Activated B cell treated with CpG ODN at 0.5 μM for 24 hours (primary cell): ENCODE results near the gene CC2D1A. TPM values are rescaled to one million over a fixed set of nuclear protein-coding genes. Genes with fewer than 3 reads are reported as not detected.

Experiments
- ATAC-seq: fragments of 200-7000 bp; cut with Tn5 transposase; one replicate; pipeline ENCODE4 v1.10.0; 2021; ENCODE audit warnings: low read depth, mild to moderate bottlenecking, moderate library complexity
- CTCF ChIA-PET: fragments of 350-600 bp; sonication (Branson Sonifier 250); formaldehyde crosslinking; loops from one replicate; lab custom pipeline; 2021; ENCODE audit warnings: antibody characterized with exemption; lab: Charles Lee
- POLR2A ChIA-PET: fragments of 350-600 bp; sonication (Branson Sonifier 250); formaldehyde crosslinking; loops from one replicate; lab custom pipeline; 2021; ENCODE audit warnings: antibody characterized with exemption; lab: Charles Lee
- DNase-seq: peaks from one replicate; pipeline ENCODE4 v3.0.0; 2022
- H3K27ac Mint-ChIP-seq: one replicate; pipeline ENCODE4 v1.8.0; 2020; ENCODE audit warnings: mixed read lengths
- H3K27me3 Mint-ChIP-seq: one replicate; pipeline ENCODE4 v1.8.0; 2021; ENCODE audit warnings: mixed read lengths
- H3K36me3 Mint-ChIP-seq: one replicate; pipeline ENCODE4 v1.8.0; 2021; ENCODE audit warnings: low read depth, mixed read lengths
- H3K4me1 Mint-ChIP-seq: one replicate; pipeline ENCODE4 v1.8.0; 2021; ENCODE audit warnings: mixed read lengths
- H3K4me3 Mint-ChIP-seq: one replicate; pipeline ENCODE4 v1.8.0; 2020; ENCODE audit warnings: mild to moderate bottlenecking, mixed read lengths
- H3K9me3 Mint-ChIP-seq: one replicate; pipeline ENCODE4 v1.8.0; 2020; ENCODE audit warnings: mixed read lengths
- CTCF ChIP-seq: fragments of 200-600 bp; IDR thresholded peaks from one replicate; pipeline ENCODE4 v1.8.0; 2022; ENCODE audit warnings: antibody characterized with exemption, mild to moderate bottlenecking
- intact Hi-C: fragments of 100-400 bp; cut with micrococcal nuclease; formaldehyde crosslinking; loops from one replicate; pipeline ENCODE4 v1.15.1; 2024
- total RNA-seq: library from RNA; stranded (reverse); gene quantifications from 2 replicates; pipeline ENCODE4 v1.2.3, GENCODE V29; 2022

CC2D1A gene
- 32.4 and 35.6 TPM in 2 replicates for total RNA-seq

- DNase-seq (peak; percentile 93), ATAC-seq (peak; percentile 99)
- no peak for TF ChIP-seq CTCF
- POLR2A ChIA-PET, result interaction anchor here (0.6 to 2.3 kb wide), 4 partner anchors 80 to 141 kb away, joined by 4 to 11 read pairs (median 6); partner anchors contain the start of genes IL27RA and MRI1
- peaks cover 11% of the 10 kb centered on the region for H3K4me1 Mint-ChIP-seq
- peaks cover 7% of the 10 kb centered on the region for H3K36me3 Mint-ChIP-seq
- H3K4me3 Mint-ChIP-seq, result peak within 1 kb of the TSS; percentile 87
- no peaks in the 10 kb centered on the region for H3K9me3 Mint-ChIP-seq
- CTCF ChIA-PET, result interaction anchor here (0.7 to 1.1 kb wide), 5 partner anchors 113 to 231 kb away, joined by 3 to 4 read pairs (median 3); partner anchors contain the start of gene MISP3
- no peaks in the 10 kb centered on the region for H3K27me3 Mint-ChIP-seq
- intact Hi-C loops, result loop anchor here (1.0 to 2.0 kb wide), 5 partner anchors 15 to 126 kb away; partner anchors contain the start of genes DCAF15 and RFX1
- peak within 1 kb of the TSS; percentile 78 for H3K27ac Mint-ChIP-seq
Observed at GRCh38 chr19:13905634-13906520, at the start of gene CC2D1A, which contains the start of gene BRME1. CC2D1A (plus strand) TSS chr19:13906201; CDS start chr19:13906442, 241 bp downstream. BRME1 (minus strand) TSS chr19:13906117; CDS start chr19:13904892, 1,225 bp downstream.

DNA sequence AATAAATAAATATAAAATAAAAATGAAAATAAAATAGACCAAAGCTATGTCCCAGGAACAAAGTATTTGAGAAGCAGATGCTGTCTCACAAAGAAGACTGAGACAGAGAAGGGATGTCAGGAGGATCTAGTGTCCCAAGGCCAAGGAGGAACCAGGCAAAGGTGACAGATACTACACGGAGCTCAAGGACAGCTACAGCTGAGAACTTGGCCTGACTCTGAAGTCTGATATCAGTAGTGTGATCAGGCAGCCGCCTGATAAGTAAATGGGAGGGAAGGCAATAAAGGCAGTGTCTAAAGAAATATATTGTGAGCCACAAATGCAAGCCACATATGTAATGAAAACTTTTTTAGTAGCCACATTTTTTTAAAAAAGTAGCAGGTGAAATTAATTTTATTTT lies 49.5 kb upstream of the CC2D1A start:
- intact Hi-C loops, result no loop called here
- Mint-ChIP-seq H3K4me3 (no peak overlapping the region), H3K27ac (no peak overlapping the region), H3K36me3 (no peaks in the 10 kb centered on the region), H3K27me3 (no peaks in the 10 kb centered on the region), H3K4me1 (peaks cover 11% of the 10 kb centered on the region), H3K9me3 (no peaks in the 10 kb centered on the region)
- CTCF ChIA-PET, result interaction anchor here (1.4 kb wide), 1 partner anchor 72 kb away, joined by 3 read pairs; no protein-coding TSS in a partner anchor
- POLR2A ChIA-PET, result interaction anchor here (1.5 kb wide), 1 partner anchor 61 kb away, joined by 4 read pairs; the partner anchor contains the start of gene ZSWIM4
- ATAC-seq (no peak), DNase-seq (no peak)
- TF ChIP-seq CTCF, result no peak

- Mint-ChIP-seq H3K36me3 (no peaks in the 10 kb centered on the region), H3K4me1 (peaks cover 20% of the 10 kb centered on the region), H3K27me3 (peaks cover 14% of the 10 kb centered on the region), H3K4me3 (no peak overlapping the region), H3K9me3 (no peaks in the 10 kb centered on the region), H3K27ac (peak overlapping the region; percentile 8)
- ChIA-PET CTCF (interaction anchor here (0.9 to 1.9 kb wide), 2 partner anchors 23 to 75 kb away, joined by 3 to 5 read pairs; no protein-coding TSS in a partner anchor), POLR2A (interaction anchor here (0.7 to 1.5 kb wide), 5 partner anchors 10 to 85 kb away, joined by 3 to 5 read pairs (median 4); partner anchors contain the start of gene ZSWIM4)
- TF ChIP-seq CTCF, result no peak
- no peak for ATAC-seq
- intact Hi-C loops, result no loop called here
- DNase-seq, result no peak
Observed at GRCh38 chr19:13859361-13859880, 46.6 kb upstream of the CC2D1A start.

DNA sequence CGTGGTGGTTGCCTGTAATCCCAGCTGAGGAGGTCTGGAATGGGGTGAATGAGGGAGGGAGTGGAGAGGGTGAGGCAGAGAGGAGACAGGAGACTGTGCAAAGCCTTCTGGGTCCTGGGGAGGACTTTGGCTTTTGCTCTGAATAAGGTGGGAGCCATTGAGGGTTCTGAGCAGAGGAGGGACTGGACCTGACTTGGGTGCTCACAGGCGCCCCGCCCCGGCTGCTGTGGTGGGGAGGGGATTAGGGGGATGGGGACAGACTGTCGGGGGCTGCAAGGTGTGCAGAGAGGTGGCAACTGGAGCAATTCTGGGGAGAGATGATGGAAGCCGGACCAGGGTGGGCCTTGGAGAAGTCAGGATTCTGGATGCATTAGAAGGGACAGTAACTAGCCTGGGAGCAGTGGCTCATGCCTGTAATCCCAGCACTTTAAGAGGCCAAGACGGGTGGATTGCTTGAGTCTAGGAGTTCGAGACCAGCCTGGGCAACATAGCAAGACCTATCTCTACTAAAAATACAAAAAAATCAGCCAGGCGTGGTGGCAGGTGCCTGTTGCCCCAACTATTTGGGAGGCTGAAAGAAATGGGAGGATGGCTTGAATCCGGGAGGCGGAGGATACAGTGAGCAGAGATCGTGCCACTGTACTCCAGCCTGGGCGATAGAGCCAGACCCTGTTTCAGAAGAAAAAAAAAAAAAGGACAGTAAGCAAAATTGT lies 45.2 kb upstream of the CC2D1A start:
- H3K4me3 Mint-ChIP-seq, result peak overlapping the region; percentile 91
- H3K27me3 Mint-ChIP-seq, result peaks cover 18% of the 10 kb centered on the region
- DNase-seq (peak; percentile 13), ATAC-seq (no peak)
- H3K4me1 Mint-ChIP-seq, result peaks cover 24% of the 10 kb centered on the region
- CTCF ChIA-PET, result interaction anchor here (0.9 to 3.3 kb wide), 7 partner anchors 10 to 265 kb away, joined by 3 to 129 read pairs (median 18); partner anchors contain the start of gene C19orf53
- intact Hi-C loops, result loop anchor here (1.0 to 5.0 kb wide), 5 partner anchors 22 to 884 kb away; no protein-coding TSS in a partner anchor
- TF ChIP-seq CTCF, result no peak
- POLR2A ChIA-PET, result interaction anchor here (0.6 to 4.1 kb wide), 13 partner anchors 9 to 226 kb away, joined by 3 to 61 read pairs (median 10); partner anchors contain the start of genes C19orf53 and ZSWIM4
- H3K9me3 Mint-ChIP-seq, result no peaks in the 10 kb centered on the region
- no peaks in the 10 kb centered on the region for H3K36me3 Mint-ChIP-seq
- peak overlapping the region; percentile 80 for H3K27ac Mint-ChIP-seq
